Measurements from ENCODE around the gene PRPF38B. TPM values are rescaled to one million over a fixed set of nuclear protein-coding genes. Genes with fewer than 3 reads are reported as not detected.
"Not testable (repeated sequence)": the region's sequence is repeated elsewhere in the genome, so short reads cannot be mapped to it uniquely, and the experiment has no call there.

PRPF38B gene
- polyA plus RNA-seq, 4 donors, result 57.3 to 99.4 (median 80.4) TPM

DNA sequence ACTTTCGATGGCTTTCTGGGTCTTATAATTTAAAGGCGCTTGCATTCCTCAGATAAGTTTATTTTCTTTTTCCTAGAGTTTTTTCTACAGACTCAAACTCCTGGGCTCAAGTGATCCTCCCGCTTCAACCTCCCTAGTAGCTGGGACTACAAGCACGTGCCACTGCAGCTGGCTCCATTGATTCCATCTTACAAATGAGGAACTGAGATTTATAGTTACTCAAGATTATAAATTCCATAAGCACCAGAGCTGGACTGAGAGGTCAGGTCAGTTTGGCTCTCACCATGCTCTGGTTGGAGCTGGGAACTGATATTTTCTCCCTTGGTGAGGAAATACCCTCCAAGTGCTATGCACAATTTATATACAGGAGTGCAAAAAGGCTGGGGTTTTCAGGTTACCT lies 13.4 kb upstream of the PRPF38B start:
- no peak for DNase-seq (ENCODE audit: low read depth in 4 of 4, low spot score in 2 of 4)

DNA sequence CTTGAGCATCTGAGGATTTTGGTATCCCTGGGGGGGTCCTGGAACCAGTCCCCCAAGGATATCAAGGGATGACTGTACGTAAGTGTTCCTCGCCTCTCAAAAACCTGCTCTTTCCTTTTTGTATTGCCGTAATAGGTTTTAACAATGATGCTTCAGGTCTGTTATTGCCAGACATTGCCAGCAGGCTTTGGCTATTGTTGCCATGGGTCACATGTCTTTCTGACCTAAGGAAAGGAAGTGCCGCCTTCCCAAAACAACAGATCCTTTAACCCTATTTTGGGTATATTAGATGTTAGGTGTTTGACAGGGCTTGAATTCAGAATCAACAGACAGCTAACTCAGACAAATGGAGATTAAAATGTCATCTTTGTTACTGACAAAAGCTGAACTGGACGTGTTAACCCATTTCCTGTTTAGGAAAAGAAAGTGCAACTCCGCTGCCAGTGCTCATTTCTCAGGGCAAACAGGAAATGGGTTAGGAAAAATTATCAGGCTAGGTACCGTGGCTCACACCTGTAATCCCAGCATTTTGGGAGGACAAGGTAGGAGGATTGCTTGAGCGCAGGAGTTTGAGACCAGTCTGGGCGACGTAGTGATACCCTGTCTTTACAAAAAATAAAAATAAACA lies 12.4 kb upstream of the PRPF38B start:
- no peak for DNase-seq (ENCODE audit: low read depth in 4 of 4, low spot score in 2 of 4)

GRCh38 chr1:108681701-108682100 lies 10.4 kb upstream of the PRPF38B start:
- DNase-seq (ENCODE audit: low read depth in 4 of 4, low spot score in 2 of 4), result not testable (repeated sequence)

DNA sequence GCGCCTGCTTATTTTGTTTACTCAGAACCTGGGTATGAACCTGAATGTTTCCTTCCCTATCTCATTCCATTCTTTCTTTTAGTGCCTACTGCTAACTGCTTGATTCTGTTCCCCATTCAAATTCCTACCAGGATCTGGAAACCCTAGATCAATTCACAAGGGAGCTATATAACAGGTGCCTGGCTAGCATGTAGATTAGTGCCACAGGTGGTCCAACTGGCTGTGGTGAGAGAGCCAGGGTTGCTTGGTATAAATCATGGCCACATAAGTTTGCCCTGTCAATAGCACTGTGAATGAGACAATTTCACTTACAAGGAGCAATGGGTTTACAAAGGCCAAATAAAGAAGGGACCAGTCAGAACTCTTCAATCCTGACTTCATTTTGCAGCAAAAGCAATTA lies 6.6 kb upstream of the PRPF38B start:
- no peak for DNase-seq (ENCODE audit: low read depth in 4 of 4, low spot score in 2 of 4)

DNA sequence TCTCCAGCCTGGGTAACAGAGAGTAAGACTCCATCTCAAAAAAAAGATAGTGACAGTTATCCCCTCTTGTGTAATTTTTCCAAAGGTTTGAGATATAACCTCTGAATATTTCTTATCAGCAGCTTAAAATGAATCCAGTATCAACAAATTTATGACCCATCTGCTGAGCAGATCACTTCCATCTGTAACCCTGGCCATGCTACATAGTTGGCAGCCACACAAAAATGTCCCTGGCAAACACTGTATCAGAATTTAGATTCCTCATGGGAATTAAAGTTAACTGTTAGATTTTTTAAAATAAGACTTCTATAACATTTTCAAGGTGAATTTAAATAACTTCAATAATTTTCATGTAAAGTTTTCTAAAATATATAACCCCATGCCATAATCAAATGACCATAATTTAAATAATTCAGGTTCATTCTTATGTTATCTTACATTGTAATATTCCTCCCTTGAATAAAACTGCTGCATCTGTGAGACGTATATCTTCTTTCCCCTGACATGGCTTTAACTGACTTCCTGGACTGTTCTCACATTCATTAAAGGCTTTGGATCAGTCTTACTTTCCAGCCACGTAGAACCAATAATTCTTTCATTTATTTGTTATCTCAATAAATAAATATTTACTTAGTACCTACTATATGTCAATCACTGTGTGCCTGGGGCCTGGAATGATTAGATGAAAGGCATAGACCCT lies 5.3 kb upstream of the PRPF38B start:
- DNase-seq (ENCODE audit: low read depth in 4 of 4, low spot score in 2 of 4), result no peak

DNA sequence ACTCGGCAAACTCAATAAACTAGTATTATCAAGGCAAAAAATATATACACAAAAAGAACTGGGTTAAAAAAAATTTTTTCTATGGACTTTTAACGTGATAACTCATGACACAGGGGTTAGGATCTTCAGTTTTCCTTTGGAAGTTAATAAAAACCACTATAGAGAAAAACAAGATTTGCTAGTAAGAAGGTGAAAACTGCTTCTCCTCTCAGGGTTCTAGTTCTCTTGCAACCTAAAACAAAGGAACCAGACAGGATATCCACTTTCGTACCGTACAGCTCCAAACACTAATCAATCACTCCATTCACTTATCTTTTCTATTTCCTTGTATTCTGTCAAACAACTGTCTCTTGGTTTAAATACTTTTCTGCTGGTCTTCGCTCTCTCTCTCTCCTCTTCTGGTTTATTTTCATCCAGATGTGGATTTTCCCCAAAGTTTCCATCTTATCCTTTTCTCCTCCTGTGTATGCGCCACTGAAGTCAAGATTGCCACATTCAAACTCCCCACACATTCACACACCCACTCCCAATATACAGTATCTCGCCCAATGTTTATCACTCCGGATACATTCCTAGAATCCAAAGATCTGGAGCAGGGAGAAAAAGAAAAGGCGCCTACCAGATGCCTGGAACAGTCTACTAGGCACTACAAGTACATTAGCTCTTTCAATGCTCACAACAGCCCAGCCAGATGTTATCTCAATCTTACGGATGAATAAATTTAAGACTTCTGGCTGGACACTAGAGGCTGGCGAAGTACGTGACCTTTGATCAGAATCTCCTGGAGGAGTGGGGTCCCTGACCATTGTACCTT lies 775 bp upstream of the PRPF38B start:
- peak in 1 of 4 donors; percentile 44 for DNase-seq (ENCODE audit: low read depth in 4 of 4, low spot score in 2 of 4)

DNA sequence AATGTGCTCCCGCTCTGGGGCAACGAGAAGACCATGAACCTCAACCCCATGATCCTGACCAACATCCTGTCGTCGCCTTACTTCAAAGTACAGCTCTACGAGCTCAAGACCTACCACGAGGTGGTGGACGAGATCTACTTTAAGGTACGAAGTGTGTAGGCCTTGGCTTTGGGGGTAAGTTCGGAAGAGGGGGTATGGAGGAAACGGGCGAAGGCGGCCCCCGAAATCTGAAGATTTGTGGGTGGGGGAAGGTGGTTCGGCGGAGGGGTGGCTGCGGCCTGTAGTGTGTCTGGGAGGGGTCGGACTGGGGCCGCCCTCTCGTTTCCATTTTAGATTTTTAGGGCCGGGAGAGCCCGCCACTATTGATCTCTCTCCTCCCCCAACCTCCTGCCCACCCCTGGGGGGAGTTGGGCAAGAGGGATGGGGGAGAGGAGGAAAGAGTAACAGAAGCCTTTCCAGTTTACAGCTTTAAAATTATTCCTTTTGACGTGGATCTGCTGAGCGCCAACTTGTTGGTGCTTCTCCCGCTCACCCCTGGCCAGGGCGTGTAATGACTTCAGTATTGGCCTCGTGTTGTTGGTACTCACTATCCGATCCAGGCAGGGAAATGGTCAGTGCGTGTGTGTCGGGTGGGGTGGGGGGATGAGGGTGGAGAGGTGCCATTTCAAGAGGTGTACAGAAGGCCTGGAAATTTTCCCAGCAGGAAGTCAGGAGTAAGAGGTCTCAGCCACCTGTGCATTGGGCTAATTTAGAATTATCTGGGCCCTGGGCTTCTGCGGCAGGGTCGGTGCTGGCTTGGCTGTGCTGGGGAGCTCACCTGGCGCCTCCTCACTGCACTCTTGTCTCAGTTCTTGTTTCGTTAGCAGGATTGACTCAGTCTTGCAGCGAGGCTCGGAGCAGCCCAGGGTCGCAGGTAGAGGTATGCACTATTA lies 880 bp downstream of the PRPF38B start:
- peak; percentile 64 to 78 (median 72) for DNase-seq (ENCODE audit: low read depth in 4 of 4, low spot score in 2 of 4)

DNA sequence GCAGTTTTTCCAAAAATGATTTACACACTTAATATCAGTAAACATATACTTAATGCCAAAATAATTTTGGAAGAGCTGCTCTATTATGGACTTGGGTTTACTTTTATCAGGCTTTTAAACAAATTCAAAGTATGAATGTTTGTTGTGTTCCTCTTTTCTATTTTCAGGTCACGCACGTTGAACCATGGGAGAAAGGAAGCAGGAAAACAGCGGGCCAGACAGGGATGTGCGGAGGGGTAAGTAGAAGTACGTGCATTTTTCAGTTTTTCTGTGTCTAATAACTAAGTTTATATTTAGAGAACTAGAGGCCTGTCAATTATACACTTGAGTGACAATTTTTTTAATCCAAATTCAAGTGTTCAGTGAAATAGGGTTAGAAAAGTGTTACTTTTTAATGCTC lies 3.4 kb downstream of the PRPF38B start:
- no peak for DNase-seq (ENCODE audit: low read depth in 4 of 4, low spot score in 2 of 4)

DNA sequence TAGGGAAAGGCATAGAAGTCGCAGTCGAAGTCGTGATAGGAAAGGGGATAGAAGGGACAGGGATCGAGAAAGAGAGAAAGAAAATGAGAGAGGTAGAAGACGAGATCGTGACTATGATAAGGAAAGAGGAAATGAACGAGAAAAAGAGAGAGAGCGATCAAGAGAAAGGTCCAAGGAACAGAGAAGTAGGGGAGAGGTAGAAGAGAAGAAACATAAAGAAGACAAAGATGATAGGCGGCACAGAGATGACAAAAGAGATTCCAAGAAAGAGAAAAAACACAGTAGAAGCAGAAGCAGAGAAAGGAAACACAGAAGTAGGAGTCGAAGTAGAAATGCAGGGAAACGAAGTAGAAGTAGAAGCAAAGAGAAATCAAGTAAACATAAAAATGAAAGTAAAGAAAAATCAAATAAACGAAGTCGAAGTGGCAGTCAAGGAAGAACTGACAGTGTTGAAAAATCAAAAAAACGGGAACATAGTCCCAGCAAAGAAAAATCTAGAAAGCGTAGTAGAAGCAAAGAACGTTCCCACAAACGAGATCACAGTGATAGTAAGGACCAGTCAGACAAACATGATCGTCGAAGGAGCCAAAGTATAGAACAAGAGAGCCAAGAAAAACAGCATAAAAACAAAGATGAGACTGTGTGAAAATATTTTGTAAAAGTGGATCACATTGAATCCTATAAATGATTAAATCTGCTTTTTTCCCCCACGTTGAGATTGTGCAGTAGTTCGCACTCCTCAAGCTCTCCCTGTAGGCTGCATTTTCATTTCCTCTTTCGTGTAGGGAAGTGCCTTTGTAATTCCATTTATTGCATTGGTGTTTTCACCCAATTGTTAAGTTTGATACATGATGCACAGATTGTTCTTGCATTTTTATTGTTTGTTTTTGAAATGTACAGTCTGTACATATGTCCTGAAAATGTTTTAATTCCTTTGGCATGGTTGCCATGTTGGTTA lies 7.5 kb downstream of the PRPF38B start:
- DNase-seq (ENCODE audit: low read depth in 4 of 4, low spot score in 2 of 4), result no peak

GRCh38 chr1:108701176-108701849 lies 9.2 kb downstream of the PRPF38B start:
- DNase-seq (ENCODE audit: low read depth in 4 of 4, low spot score in 2 of 4), result no peak

DNA sequence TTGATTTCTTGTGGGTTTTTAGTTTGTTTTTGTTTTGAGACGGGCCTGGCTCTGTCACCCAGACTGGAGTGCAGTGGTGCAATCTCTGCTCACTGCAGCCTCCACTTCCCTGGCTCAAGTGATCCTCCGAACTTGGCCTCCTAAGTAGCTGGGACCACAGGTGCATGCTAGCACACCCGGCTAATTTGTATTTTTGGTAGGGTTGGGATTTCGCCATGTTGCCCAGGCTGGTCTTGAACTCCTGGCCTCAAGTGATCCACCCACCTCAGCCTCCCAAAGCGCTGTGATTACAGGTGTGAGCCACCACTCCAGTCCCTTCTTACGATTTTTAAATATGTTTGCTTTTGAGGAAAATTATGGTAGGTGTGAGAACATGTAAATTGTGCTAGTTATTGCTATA lies 10.0 kb downstream of the PRPF38B start:
- DNase-seq (ENCODE audit: low read depth in 4 of 4, low spot score in 2 of 4), result not testable (repeated sequence)

GRCh38 chr1:108703939-108704338 lies 11.8 kb downstream of the PRPF38B start:
- no peak for DNase-seq (ENCODE audit: low read depth in 4 of 4, low spot score in 2 of 4)

DNA sequence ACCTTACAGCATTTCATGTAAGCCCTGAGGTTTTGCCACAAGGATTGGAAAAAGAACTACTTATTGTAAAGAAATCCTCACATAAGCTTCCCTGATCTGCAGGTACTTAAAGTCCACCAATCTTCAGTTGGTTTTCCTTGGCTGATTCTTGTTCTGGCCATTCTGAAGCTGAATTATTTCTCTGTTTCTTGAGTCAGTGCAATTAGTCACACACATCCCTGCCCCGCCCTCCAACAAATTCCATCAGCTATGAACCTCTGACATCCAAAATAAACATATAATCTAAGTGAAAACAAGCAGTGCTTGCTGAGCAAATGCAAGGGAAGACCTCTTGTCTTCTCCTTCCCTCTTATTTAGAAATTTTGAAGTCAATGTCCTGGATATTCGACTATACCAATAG lies 12.4 kb downstream of the PRPF38B start:
- no peak for DNase-seq (ENCODE audit: low read depth in 4 of 4, low spot score in 2 of 4)

DNA sequence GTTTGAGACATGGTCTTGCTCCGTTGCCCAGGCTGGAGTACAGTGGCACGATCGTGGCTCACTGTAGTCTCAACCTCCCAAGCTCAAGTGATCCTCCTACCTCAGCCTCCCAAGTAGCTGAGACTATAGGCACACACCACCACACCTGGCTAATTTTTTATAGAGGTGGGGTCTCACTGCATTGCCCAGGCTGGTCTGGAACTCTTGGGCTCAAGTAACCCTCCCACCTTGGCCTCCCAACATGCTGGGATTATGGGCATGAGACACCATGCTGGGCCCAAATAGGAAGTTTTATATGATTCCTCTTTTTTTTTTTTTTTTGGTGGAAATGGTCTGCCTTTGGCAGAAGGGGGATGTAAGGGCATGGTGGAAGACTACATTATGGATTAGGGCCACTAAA lies 14.5 kb downstream of the PRPF38B start:
- DNase-seq (ENCODE audit: low read depth in 4 of 4, low spot score in 2 of 4), result no peak

DNA sequence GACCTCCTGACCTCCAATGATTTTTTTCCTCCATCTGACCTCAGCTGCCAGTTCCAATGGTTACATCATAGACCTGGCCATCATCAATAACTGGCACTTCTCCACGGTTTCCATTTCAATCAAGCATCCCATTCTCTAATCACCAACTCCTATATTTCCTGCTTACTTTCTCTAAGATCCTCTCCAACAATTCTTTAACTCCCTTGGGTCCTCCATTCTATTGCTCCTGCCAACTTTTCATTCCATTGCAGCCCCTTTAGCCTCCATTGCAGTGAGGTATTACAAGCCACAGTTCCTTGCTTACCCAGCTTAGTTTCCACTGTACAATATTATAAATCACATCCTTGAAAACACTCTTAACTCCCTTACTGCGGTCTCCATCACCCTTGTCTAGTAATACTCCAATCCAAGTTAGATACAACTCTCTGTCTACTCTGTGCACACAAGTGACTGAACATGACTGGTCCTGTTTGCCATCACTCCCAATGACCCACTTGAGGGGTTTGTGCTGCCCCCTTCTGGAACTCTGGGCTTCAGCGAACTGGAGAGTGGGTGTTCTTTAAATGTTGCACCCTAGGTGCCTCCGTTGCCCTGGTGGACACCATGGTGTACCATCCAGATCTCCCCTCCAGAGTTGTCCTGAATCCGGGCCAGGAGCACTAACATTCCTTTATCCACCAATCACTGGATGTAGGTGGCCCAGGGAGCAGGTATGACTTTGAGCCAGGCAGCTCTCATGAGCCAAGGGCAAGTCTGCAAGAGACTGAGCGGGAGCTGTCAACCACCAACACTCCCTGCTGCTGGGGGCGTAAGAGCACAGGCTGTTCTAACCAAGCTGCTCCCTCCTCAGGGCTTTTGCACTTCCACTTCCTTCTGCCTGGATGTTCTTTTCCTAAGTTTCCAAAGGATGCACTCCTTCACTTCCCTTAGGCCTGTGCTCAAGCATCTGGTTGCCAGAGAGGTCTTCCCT lies 16.9 kb downstream of the PRPF38B start:
- no peak for DNase-seq (ENCODE audit: low read depth in 4 of 4, low spot score in 2 of 4)

GRCh38 chr1:108712606-108713150 lies 20.6 kb downstream of the PRPF38B start, which contains the start of gene FNDC7:
FNDC7 (plus strand) TSS chr1:108712908; CDS start chr1:108712934, 26 bp downstream.
- DNase-seq (ENCODE audit: low read depth in 4 of 4, low spot score in 2 of 4), result no peak

DNA sequence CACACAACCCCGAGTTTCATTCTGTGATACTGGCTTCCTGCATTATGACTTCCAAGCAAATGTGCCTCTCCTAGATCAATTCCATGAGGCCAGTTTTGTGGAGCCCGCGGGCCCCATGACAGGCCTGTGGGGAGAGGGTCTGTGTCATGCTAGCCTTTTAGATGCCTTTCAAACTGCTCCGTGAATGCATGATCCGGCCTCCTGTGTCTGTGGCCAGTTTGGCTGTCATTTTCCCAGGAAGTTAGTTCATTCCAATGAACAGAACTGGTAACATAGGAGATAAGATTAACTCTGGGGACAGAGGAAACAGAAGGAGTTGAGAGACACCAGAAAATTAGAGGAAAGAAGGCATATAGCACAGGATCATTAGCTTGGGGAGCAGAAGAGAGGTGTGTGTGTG lies 23.8 kb downstream of the PRPF38B start:
- no peak for DNase-seq (ENCODE audit: low read depth in 4 of 4, low spot score in 2 of 4)
